Testis (tissue), 2 donors: ENCODE results near the gene FOLR3.

Experiments used
- POLR2A ChIP-seq: fragments of 450-650 bp; IDR thresholded peaks from one replicate; pipeline ENCODE4 v1.6.1; 2017; ENCODE audit warnings: antibody characterized with exemption, mild to moderate bottlenecking, moderate library complexity
- TF ChIP-seq, protein P1 (sequence below), 3 experiments: fragments of 450-650 bp in 2 of 3; fragments of 200-600 bp in 1 of 3; sonication (generic) in 1 of 3; IDR thresholded peaks; one replicate each; pipeline ENCODE4 v1.5.1; 2016 to 2019; ENCODE audit warnings: antibody characterized with exemption in 3 of 3, mild to moderate bottlenecking in 2 of 3, moderate library complexity in 1 of 3

DNA sequence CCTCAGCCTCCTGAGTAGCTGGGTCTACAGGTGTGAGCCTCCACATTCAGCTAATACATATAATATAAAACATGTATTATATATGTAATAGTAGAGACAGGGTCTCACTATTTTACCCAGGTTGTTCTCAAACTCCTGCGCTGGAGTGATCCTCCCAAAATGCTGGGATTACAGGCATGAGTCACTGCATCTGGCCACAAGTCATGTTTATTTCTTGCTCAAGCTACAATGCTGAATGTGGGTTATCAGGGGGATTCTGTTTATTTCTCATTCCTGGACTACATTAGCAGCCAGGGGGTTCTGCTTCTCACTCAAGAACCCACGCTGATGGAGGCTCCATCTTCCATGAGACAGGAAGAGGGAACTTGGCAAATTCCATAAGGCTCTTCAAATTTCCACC lies 24.8 kb downstream of the FOLR3 start:
- TF ChIP-seq, protein P1, sequence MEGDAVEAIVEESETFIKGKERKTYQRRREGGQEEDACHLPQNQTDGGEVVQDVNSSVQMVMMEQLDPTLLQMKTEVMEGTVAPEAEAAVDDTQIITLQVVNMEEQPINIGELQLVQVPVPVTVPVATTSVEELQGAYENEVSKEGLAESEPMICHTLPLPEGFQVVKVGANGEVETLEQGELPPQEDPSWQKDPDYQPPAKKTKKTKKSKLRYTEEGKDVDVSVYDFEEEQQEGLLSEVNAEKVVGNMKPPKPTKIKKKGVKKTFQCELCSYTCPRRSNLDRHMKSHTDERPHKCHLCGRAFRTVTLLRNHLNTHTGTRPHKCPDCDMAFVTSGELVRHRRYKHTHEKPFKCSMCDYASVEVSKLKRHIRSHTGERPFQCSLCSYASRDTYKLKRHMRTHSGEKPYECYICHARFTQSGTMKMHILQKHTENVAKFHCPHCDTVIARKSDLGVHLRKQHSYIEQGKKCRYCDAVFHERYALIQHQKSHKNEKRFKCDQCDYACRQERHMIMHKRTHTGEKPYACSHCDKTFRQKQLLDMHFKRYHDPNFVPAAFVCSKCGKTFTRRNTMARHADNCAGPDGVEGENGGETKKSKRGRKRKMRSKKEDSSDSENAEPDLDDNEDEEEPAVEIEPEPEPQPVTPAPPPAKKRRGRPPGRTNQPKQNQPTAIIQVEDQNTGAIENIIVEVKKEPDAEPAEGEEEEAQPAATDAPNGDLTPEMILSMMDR (IDR thresholded peaks at IDR 0.05) = no peak
- no peak for TF ChIP-seq POLR2A
